Panc1 (cell line): Measurements from ENCODE around the gene GABRD. TPM values are rescaled to one million over a fixed set of nuclear protein-coding genes. Genes with fewer than 3 reads are reported as not detected.

Experiments used
- ATAC-seq: fragments of 200-7000 bp; cut with Tn5 transposase; 2 replicates; pipeline ENCODE4 v1.9.1; 2020; ENCODE audit warnings: mild to moderate bottlenecking, moderate library complexity
- BruUV-seq: library from RNA; stranded (reverse); fragments of 400-500 nt; replicated peaks from 2 replicates; lab custom pipeline; 2021; lab: Mats Ljungman, UMichigan
- CTCF ChIA-PET: fragments of 300-600 bp; sonication (Branson Sonifier 250); formaldehyde crosslinking; loops from one replicate; lab custom pipeline; 2022; ENCODE audit warnings: antibody characterized with exemption; lab: Charles Lee
- POLR2A ChIA-PET: fragments of 300-600 bp; sonication (Branson Sonifier 250); formaldehyde crosslinking; loops from one replicate; lab custom pipeline; 2022; ENCODE audit warnings: antibody characterized with exemption; lab: Charles Lee
- DNase-seq: peaks from one replicate; pipeline ENCODE4 v3.0.0-alpha.2; 2010; ENCODE audit warnings: low read depth, low spot score
- H3K27ac ChIP-seq: 2 replicates; pipeline ENCODE4 v1.5.1; 2011; ENCODE audit warnings: mild to moderate bottlenecking, low read length, inconsistent platforms
- H3K27me3 ChIP-seq: fragments of 200-500 bp; sonication (Bioruptor generic); 2 replicates; pipeline ENCODE4 v1.6.0; 2014; ENCODE audit warnings: low read length, inconsistent platforms; ENCODE audit not compliant: control insufficient read depth, insufficient read depth
- H3K36me3 ChIP-seq: fragments of 200-500 bp; sonication (Bioruptor generic); 2 replicates; pipeline ENCODE4 v1.5.1; 2014; ENCODE audit warnings: inconsistent platforms, mild to moderate bottlenecking, low read length, moderate library complexity; ENCODE audit not compliant: control insufficient read depth, insufficient read depth
- H3K4me1 ChIP-seq: 2 replicates; pipeline ENCODE4 v1.5.1; 2011; ENCODE audit warnings: inconsistent platforms, mild to moderate bottlenecking, low read length, moderate library complexity; ENCODE audit not compliant: control insufficient read depth, insufficient read depth
- H3K4me3 ChIP-seq, 2 experiments: 2 replicates each; pipeline ENCODE4 v1.5.1; 2011 to 2012; ENCODE audit warnings: low read depth in 2 of 2, low read length in 2 of 2, mild to moderate bottlenecking in 2 of 2, inconsistent platforms in 1 of 2, moderate library complexity in 1 of 2
- H3K9me3 ChIP-seq: fragments of 200-500 bp; sonication (Bioruptor generic); 2 replicates; pipeline ENCODE4 v1.5.1; 2014; ENCODE audit warnings: low read depth, mild to moderate bottlenecking, inconsistent platforms, low read length, moderate library complexity; ENCODE audit not compliant: control insufficient read depth, insufficient read depth
- POLR2AphosphoS5 ChIP-seq: IDR thresholded peaks from 2 replicates; pipeline ENCODE4 v1.6.1; 2012; ENCODE audit warnings: mild to moderate bottlenecking, low read depth, low read length, moderate library complexity
- SIN3A ChIP-seq: IDR thresholded peaks from 2 replicates; pipeline ENCODE4 v1.6.1; 2012; ENCODE audit warnings: low read depth, mild to moderate bottlenecking, low read length, moderate library complexity, borderline replicate concordance; ENCODE audit not compliant: insufficient read depth
- TCF7L2 ChIP-seq: IDR thresholded peaks from 2 replicates; pipeline ENCODE4 v1.6.1; 2011; ENCODE audit warnings: mild to moderate bottlenecking, low read depth, low read length, inconsistent platforms
- in situ Hi-C: cut with HindIII; loops from 2 replicates; pipeline ENCODE4 v1.10.0; 2016; ENCODE audit warnings: low sequenced_read_pairs, low pct_unique_long_range_greater_than_20kb
- intact Hi-C: fragments of 100-400 bp; cut with micrococcal nuclease; formaldehyde crosslinking; loops from one replicate; pipeline ENCODE4 v1.10.0; 2022; ENCODE audit not compliant: unreplicated experiment
- total RNA-seq: library from RNA; stranded (reverse); gene quantifications from one replicate; pipeline ENCODE4 v1.2.1, GENCODE V29; 2021; ENCODE audit not compliant: unreplicated experiment
- TF ChIP-seq, protein P1 (sequence below): fragments of 450-650 bp; IDR thresholded peaks from 2 replicates; pipeline ENCODE4 v1.5.1; 2017; ENCODE audit warnings: mild to moderate bottlenecking
- TF ChIP-seq, protein P2 (sequence below), 2 experiments: IDR thresholded peaks; 2 replicates each; pipeline ENCODE4 v1.6.1; 2011 to 2012; ENCODE audit warnings: low read depth in 2 of 2, control low read depth in 1 of 2, low read length in 1 of 2, mild to moderate bottlenecking in 1 of 2, moderate library complexity in 1 of 2; ENCODE audit not compliant: insufficient read depth in 1 of 2

GABRD gene
- total RNA-seq, 1 experiment from 2014 or later = 3.0 TPM

DNA sequence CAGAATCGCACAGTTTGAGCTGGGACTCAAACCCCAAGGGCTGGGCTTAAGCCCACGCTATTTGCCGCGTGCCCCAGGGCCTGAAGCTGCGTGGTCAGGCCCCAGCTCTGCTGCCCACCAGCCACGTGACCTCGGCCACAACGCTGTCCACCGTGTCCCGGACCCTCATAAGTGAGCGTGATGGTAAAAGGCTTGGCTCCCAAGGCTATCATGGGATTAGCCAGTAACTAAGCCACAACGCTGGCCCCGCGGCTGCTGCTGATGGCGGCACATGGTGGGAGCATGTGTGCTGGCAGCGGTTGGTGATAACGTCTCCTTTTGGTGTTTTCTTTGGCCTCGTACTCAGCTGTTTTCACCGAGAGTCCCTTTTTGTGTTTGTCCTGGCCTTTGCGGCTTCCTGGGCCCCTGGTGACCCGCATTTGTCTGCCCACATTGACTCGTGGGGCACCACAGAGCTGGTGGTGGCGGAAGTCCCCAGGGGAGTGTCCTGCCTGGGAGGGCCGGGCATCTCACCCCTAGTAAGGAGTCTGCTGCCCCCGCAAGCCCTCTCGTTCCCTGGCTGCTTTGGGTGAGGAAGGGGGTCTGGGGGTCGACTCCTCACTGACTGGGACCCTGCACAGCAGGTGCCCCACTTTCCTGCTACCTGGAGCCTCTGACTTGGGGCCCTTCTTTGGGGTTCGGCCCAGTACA, 60.4 kb downstream of the GABRD start:
- Histone ChIP-seq H3K36me3 (no peaks in the 10 kb centered on the region), H3K4me3 (no peak overlapping the region), H3K27ac (no peak overlapping the region), H3K4me1 (0 out of 2 replicates have a peak, but pooled peaks cover 1% of the 10 kb centered on the region), H3K27me3 (no peaks in the 10 kb centered on the region), H3K9me3 (0 out of 2 replicates have a peak, but pooled peaks cover 6% of the 10 kb centered on the region)
- ATAC-seq (no peak), DNase-seq (no peak)
- in situ Hi-C loops = no loop called here
- ChIA-PET CTCF (no interaction called here), POLR2A (no interaction called here)
- intact Hi-C loops = no loop called here
- no peak for TF ChIP-seq SIN3A
- TF ChIP-seq, protein P1, sequence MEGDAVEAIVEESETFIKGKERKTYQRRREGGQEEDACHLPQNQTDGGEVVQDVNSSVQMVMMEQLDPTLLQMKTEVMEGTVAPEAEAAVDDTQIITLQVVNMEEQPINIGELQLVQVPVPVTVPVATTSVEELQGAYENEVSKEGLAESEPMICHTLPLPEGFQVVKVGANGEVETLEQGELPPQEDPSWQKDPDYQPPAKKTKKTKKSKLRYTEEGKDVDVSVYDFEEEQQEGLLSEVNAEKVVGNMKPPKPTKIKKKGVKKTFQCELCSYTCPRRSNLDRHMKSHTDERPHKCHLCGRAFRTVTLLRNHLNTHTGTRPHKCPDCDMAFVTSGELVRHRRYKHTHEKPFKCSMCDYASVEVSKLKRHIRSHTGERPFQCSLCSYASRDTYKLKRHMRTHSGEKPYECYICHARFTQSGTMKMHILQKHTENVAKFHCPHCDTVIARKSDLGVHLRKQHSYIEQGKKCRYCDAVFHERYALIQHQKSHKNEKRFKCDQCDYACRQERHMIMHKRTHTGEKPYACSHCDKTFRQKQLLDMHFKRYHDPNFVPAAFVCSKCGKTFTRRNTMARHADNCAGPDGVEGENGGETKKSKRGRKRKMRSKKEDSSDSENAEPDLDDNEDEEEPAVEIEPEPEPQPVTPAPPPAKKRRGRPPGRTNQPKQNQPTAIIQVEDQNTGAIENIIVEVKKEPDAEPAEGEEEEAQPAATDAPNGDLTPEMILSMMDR = no peak
- TF ChIP-seq, protein P2, sequence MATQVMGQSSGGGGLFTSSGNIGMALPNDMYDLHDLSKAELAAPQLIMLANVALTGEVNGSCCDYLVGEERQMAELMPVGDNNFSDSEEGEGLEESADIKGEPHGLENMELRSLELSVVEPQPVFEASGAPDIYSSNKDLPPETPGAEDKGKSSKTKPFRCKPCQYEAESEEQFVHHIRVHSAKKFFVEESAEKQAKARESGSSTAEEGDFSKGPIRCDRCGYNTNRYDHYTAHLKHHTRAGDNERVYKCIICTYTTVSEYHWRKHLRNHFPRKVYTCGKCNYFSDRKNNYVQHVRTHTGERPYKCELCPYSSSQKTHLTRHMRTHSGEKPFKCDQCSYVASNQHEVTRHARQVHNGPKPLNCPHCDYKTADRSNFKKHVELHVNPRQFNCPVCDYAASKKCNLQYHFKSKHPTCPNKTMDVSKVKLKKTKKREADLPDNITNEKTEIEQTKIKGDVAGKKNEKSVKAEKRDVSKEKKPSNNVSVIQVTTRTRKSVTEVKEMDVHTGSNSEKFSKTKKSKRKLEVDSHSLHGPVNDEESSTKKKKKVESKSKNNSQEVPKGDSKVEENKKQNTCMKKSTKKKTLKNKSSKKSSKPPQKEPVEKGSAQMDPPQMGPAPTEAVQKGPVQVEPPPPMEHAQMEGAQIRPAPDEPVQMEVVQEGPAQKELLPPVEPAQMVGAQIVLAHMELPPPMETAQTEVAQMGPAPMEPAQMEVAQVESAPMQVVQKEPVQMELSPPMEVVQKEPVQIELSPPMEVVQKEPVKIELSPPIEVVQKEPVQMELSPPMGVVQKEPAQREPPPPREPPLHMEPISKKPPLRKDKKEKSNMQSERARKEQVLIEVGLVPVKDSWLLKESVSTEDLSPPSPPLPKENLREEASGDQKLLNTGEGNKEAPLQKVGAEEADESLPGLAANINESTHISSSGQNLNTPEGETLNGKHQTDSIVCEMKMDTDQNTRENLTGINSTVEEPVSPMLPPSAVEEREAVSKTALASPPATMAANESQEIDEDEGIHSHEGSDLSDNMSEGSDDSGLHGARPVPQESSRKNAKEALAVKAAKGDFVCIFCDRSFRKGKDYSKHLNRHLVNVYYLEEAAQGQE (IDR thresholded peaks at IDR 0.05; ENCODE audit: insufficient read depth in 1 of 2, low read depth in 2 of 2, low read length in 1 of 2) = no peak
- no peak for TF ChIP-seq TCF7L2
- no peak for TF ChIP-seq POLR2AphosphoS5
- no TSS peak for BruUV-seq

DNA sequence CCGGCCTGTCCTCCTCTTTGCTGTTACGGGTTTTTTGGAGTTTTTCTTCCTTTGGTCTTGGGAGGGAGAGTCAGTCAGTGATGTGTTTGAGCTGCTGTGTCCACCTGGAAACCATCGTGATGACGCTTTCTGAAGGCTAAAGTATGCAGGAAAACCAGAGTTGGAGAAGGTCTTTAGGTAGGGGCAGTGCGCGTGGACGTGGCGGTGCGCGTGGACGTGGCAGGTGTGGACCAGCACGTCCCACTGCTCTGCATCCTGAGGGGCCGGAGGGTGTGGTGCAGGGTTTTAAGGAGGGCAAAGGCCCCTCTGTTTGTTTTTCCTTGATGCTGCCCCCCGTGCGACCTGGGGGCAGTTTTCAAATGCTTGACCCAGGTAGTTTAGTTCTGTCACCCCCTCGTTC, 61.0 kb downstream of the GABRD start:
- Histone ChIP-seq H3K4me3 (no peak overlapping the region), H3K36me3 (no peaks in the 10 kb centered on the region), H3K4me1 (no peaks in the 10 kb centered on the region), H3K27me3 (no peaks in the 10 kb centered on the region), H3K27ac (no peak overlapping the region), H3K9me3 (0 out of 2 replicates have a peak, but pooled peaks cover 6% of the 10 kb centered on the region)
- TF ChIP-seq POLR2AphosphoS5 = no peak
- TF ChIP-seq TCF7L2 = no peak
- TF ChIP-seq, protein P1 = no peak
- TF ChIP-seq, protein P2 (IDR thresholded peaks at IDR 0.05; ENCODE audit: insufficient read depth in 1 of 2, low read depth in 2 of 2, low read length in 1 of 2) = no peak
- TF ChIP-seq SIN3A = no peak
- in situ Hi-C loops = no loop called here
- CTCF ChIA-PET = no interaction called here
- ATAC-seq (no peak), DNase-seq (no peak)
- no TSS peak for BruUV-seq
- POLR2A ChIA-PET = no interaction called here
- intact Hi-C loops = no loop called here
